ENCODE data around the gene NKAIN2. TPM values are rescaled to one million over a fixed set of nuclear protein-coding genes. Genes with fewer than 3 reads are reported as not detected.

The NKAIN2 gene
- total and polyA plus RNA-seq, 12 donors: 0.07 to 3.0 (median 0.28) TPM; not detected in 1

- no peak overlapping the region for H3K4me3 ChIP-seq
- WGBS, 2 donors: 53 to 57% methylated on average over 2 of the region's 2 CpGs
- H3K4me1 ChIP-seq: no peaks in the 10 kb centered on the region
- TF ChIP-seq CTCF (IDR thresholded peaks at IDR 0.05): no peak
- no peak for DNase-seq
- H3K27ac ChIP-seq: no peak overlapping the region
- no peaks in the 10 kb centered on the region for H3K27me3 ChIP-seq
- peaks cover 0 to 3% (median 0%) of the 10 kb centered on the region in 11 donors for H3K9me3 ChIP-seq
- intact Hi-C loops (cut with DNase I): no loop called here
- no peak for ATAC-seq
- H3K36me3 ChIP-seq: no peaks in the 10 kb centered on the region
These were observed 713.7 kb downstream of the NKAIN2 start for GRCh38 chr6:124517339-124517738.

- no peak overlapping the region for H3K27ac ChIP-seq
- DNase-seq: no peak
- WGBS, 2 donors: 70 to 78% methylated on average over 4 of the region's 4 CpGs
- intact Hi-C loops (cut with DNase I): no loop called here
- no peaks in the 10 kb centered on the region for H3K4me1 ChIP-seq
- no peak for TF ChIP-seq CTCF (IDR thresholded peaks at IDR 0.05)
- no peaks in the 10 kb centered on the region for H3K36me3 ChIP-seq
- no peak for ATAC-seq
- H3K27me3 ChIP-seq: no peaks in the 10 kb centered on the region
- no peak overlapping the region for H3K4me3 ChIP-seq
- no peaks in the 10 kb centered on the region for H3K9me3 ChIP-seq
These were observed 716.8 kb downstream of the NKAIN2 start for GRCh38 chr6:124520514-124520913.

GRCh38 chr6:124522335-124522734 lies 718.7 kb downstream of the NKAIN2 start:
- 85 to 93% methylated on average over 4 of the region's 4 CpGs for WGBS, 2 donors
- no peak for TF ChIP-seq CTCF (IDR thresholded peaks at IDR 0.05)
- ATAC-seq: no peak

GRCh38 chr6:124524491-124525200 lies 721.0 kb downstream of the NKAIN2 start:
- no peak for DNase-seq
- no peaks in the 10 kb centered on the region for H3K4me1 ChIP-seq
- intact Hi-C loops (cut with DNase I): no loop called here
- no peaks in the 10 kb centered on the region for H3K36me3 ChIP-seq
- no peak for ATAC-seq
- H3K27ac ChIP-seq: no peak overlapping the region
- no peak for TF ChIP-seq CTCF (IDR thresholded peaks at IDR 0.05)
- H3K9me3 ChIP-seq: no peaks in the 10 kb centered on the region
- H3K27me3 ChIP-seq: no peaks in the 10 kb centered on the region
- WGBS, 2 donors: 58 to 60% methylated on average over 7 of the region's 7 CpGs
- H3K4me3 ChIP-seq: no peak overlapping the region

More at GRCh38 chr6:124522335-124522734, 718.7 kb downstream of the NKAIN2 start:
- intact Hi-C loops (cut with DNase I): no loop called here
- no peaks in the 10 kb centered on the region for H3K27me3 ChIP-seq
- no peak for DNase-seq
- H3K27ac ChIP-seq: no peak overlapping the region
- no peaks in the 10 kb centered on the region for H3K4me1 ChIP-seq
- no peaks in the 10 kb centered on the region for H3K36me3 ChIP-seq
- no peak overlapping the region for H3K4me3 ChIP-seq
- no peaks in the 10 kb centered on the region for H3K9me3 ChIP-seq

Measured in heart right ventricle (tissue), 16 donors.